ENCODE results near the gene CACNG4.

GRCh38 chr17:67007266-67007665 is 42.8 kb downstream of the CACNG4 start:
- TF ChIP-seq SP1 (IDR thresholded peaks at IDR 0.05) (no peak), BHLHE40 (IDR thresholded peaks at IDR 0.05; ENCODE audit: borderline replicate concordance) (no peak), FOXM1 (IDR thresholded peaks at IDR 0.05; ENCODE audit: borderline replicate concordance) (no peak), ARNT (IDR thresholded peaks at IDR 0.05) (no peak), FOXA1 (IDR thresholded peaks at IDR 0.05) (no peak), HDGF (IDR thresholded peaks at IDR 0.05; ENCODE audit: borderline replicate concordance) (no peak), CTBP1 (IDR thresholded peaks at IDR 0.05; ENCODE audit: borderline replicate concordance) (no peak), SUZ12 (IDR thresholded peaks at IDR 0.05) (no peak), LEF1 (IDR thresholded peaks at IDR 0.05; ENCODE audit: borderline replicate concordance) (no peak)
